CD4-positive, alpha-beta T cell treated with Interleukin-12 subunit alpha and Interleukin-12 subunit beta, for 1 hour (primary cell): ENCODE data around the gene P3R3URF.

Source experiments
- DNase-seq: peaks from one replicate; pipeline ENCODE4 v3.0.0-alpha.2; 2020

Gene P3R3URF

GRCh38 chr1:46193984-46194570 is 17.8 kb upstream of the P3R3URF start:
- no peak for DNase-seq

- DNase-seq: no peak
Measured at GRCh38 chr1:46193285-46193684, 17.0 kb upstream of the P3R3URF start.

- no peak for DNase-seq
Measured at GRCh38 chr1:46192171-46192570, 15.9 kb upstream of the P3R3URF start.

GRCh38 chr1:46191033-46191701 is 14.9 kb upstream of the P3R3URF start:
- no peak for DNase-seq

GRCh38 chr1:46190539-46190938 is 14.3 kb upstream of the P3R3URF start:
- DNase-seq: no peak

GRCh38 chr1:46188295-46189030 is 12.2 kb upstream of the P3R3URF start:
- DNase-seq: no peak

GRCh38 chr1:46187106-46187869 is 11.0 kb upstream of the P3R3URF start:
- DNase-seq: no peak

GRCh38 chr1:46186076-46186475 is 9.8 kb upstream of the P3R3URF start:
- DNase-seq: no peak

- no peak for DNase-seq
Measured at GRCh38 chr1:46184920-46185658, 8.8 kb upstream of the P3R3URF start.

- DNase-seq: no peak
Measured at GRCh38 chr1:46183926-46184557, 7.8 kb upstream of the P3R3URF start.

- DNase-seq: no peak
Measured at GRCh38 chr1:46183079-46183847, 7.0 kb upstream of the P3R3URF start.

- no peak for DNase-seq
Measured at GRCh38 chr1:46181343-46182260, 5.3 kb upstream of the P3R3URF start.

GRCh38 chr1:46180082-46180616 is 3.9 kb upstream of the P3R3URF start:
- DNase-seq: no peak

- peak; percentile 69 for DNase-seq
Measured at GRCh38 chr1:46179138-46180081, 3.1 kb upstream of the P3R3URF start.

- no peak for DNase-seq
Measured at GRCh38 chr1:46175243-46175642, 1.0 kb downstream of the P3R3URF start.

GRCh38 chr1:46174448-46175231 is 1.6 kb downstream of the P3R3URF start, which contains the start of gene TSPAN1:
TSPAN1 (plus strand) TSS chr1:46175087; CDS start chr1:46181108, 6,021 bp downstream.
- no peak for DNase-seq

GRCh38 chr1:46173361-46173856 is 2.9 kb downstream of the P3R3URF start:
- DNase-seq: no peak

- DNase-seq: no peak
Measured at GRCh38 chr1:46172321-46172720, 4.0 kb downstream of the P3R3URF start.
